SKM-1 treated with dmso at 0.1 percent for 144 hours (cell line): Measurements from ENCODE around the gene LRRC4C.

Source experiments
- DNase-seq: peaks from one replicate; lab custom pipeline; 2025; ENCODE audit not compliant: unreplicated experiment; lab: John Stamatoyannopoulos, UW

The LRRC4C gene

GRCh38 chr11:41333357-41333756, 126.1 kb downstream of the LRRC4C start:
- DNase-seq = no peak

GRCh38 chr11:41328324-41328723, 131.1 kb downstream of the LRRC4C start:
- DNase-seq = no peak

- DNase-seq = no peak
These were observed 136.0 kb downstream of the LRRC4C start for GRCh38 chr11:41323446-41323845.

GRCh38 chr11:41320653-41321052, 138.8 kb downstream of the LRRC4C start:
- DNase-seq = no peak

- DNase-seq = no peak
These were observed 139.2 kb downstream of the LRRC4C start for GRCh38 chr11:41320238-41320637.

- DNase-seq = no peak
These were observed 140.0 kb downstream of the LRRC4C start for GRCh38 chr11:41319434-41319833.

GRCh38 chr11:41316751-41317150, 142.7 kb downstream of the LRRC4C start:
- no peak for DNase-seq

- no peak for DNase-seq
These were observed 146.2 kb downstream of the LRRC4C start for GRCh38 chr11:41313226-41313625.

- DNase-seq = no peak
These were observed 149.7 kb downstream of the LRRC4C start for GRCh38 chr11:41309716-41310115.

GRCh38 chr11:41309111-41309522, 150.3 kb downstream of the LRRC4C start:
- DNase-seq = no peak

GRCh38 chr11:41308286-41308685, 151.2 kb downstream of the LRRC4C start:
- no peak for DNase-seq

GRCh38 chr11:41307296-41308080, 152.0 kb downstream of the LRRC4C start:
- DNase-seq = no peak

- no peak for DNase-seq
These were observed 153.0 kb downstream of the LRRC4C start for GRCh38 chr11:41306431-41306830.

- DNase-seq = no peak
These were observed 158.4 kb downstream of the LRRC4C start for GRCh38 chr11:41301023-41301422.

- DNase-seq = no peak
These were observed 170.0 kb downstream of the LRRC4C start for GRCh38 chr11:41289408-41289807.

- DNase-seq = no peak
These were observed 172.7 kb downstream of the LRRC4C start for GRCh38 chr11:41286751-41287150.

- DNase-seq = no peak
These were observed 175.1 kb downstream of the LRRC4C start for GRCh38 chr11:41284354-41284753.

GRCh38 chr11:41283191-41283930, 176.1 kb downstream of the LRRC4C start:
- DNase-seq = no peak

GRCh38 chr11:41282395-41282794, 177.1 kb downstream of the LRRC4C start:
- DNase-seq = no peak

- DNase-seq = no peak
These were observed 178.2 kb downstream of the LRRC4C start for GRCh38 chr11:41281131-41281742.

- DNase-seq = no peak
These were observed 184.6 kb downstream of the LRRC4C start for GRCh38 chr11:41274831-41275230.

- DNase-seq = no peak
These were observed 185.5 kb downstream of the LRRC4C start for GRCh38 chr11:41273908-41274307.
